Ascending aorta (tissue), 2 donors: ENCODE data around the gene VSTM4. TPM values are rescaled to one million over a fixed set of nuclear protein-coding genes. Genes with fewer than 3 reads are reported as not detected.

Source experiments
- DNase-seq, 2 donors: peaks; one replicate each; pipeline ENCODE4 v3.0.0-alpha.2; 2019; ENCODE audit warnings: low spot score in 2 of 2
- H3K27ac ChIP-seq, 2 donors: fragments of 200-600 bp; sonication (generic); one replicate each; pipeline ENCODE4 v1.5.1; 2016 to 2017; ENCODE audit warnings: mild to moderate bottlenecking in 1 of 2
- H3K27me3 ChIP-seq: fragments of 200-600 bp; sonication (generic); one replicate; pipeline ENCODE4 v1.5.1; 2017
- H3K36me3 ChIP-seq, 2 donors: fragments of 200-600 bp; sonication (generic); one replicate each; pipeline ENCODE4 v1.5.1; 2016
- H3K4me1 ChIP-seq, 2 donors: fragments of 200-600 bp; sonication (generic); one replicate each; pipeline ENCODE4 v1.5.1; 2016 to 2017; ENCODE audit warnings: mild to moderate bottlenecking in 1 of 2
- H3K4me3 ChIP-seq, 2 donors: fragments of 200-600 bp; sonication (generic); one replicate each; pipeline ENCODE4 v1.5.1; 2016 to 2017; ENCODE audit warnings: mild to moderate bottlenecking in 1 of 2
- H3K9me3 ChIP-seq, 2 donors: fragments of 200-600 bp; sonication (generic); one replicate each; pipeline ENCODE4 v1.5.1; 2016
- CTCF ChIP-seq, 3 experiments: fragments of 200-600 bp in 2 of 3; fragments of 450-650 bp in 1 of 3; sonication (generic) in 2 of 3; IDR thresholded peaks; one replicate each; pipeline ENCODE4 v1.5.1; 2016 to 2019; ENCODE audit warnings: antibody characterized with exemption in 3 of 3, mild to moderate bottlenecking in 1 of 3, moderate library complexity in 1 of 3
- intact Hi-C: fragments of 100-400 bp; cut with DNase I; formaldehyde crosslinking; loops from one replicate; pipeline ENCODE4 v1.15.1; 2023
- total RNA-seq: library from RNA; depleted of rRNA; stranded (reverse); fragments of >200 nt; gene quantifications from one replicate; pipeline ENCODE4 v1.1.0, GENCODE V29; 2016

The VSTM4 gene
- total RNA-seq, 1 donor from 2014 or later = 17.7 TPM

- Histone ChIP-seq H3K27ac (peak overlapping the region; percentile 73 to 81), H3K27me3 (no peaks in the 10 kb centered on the region), H3K4me1 (peaks cover 26 to 86% of the 10 kb centered on the region in 2 donors), H3K4me3 (peak overlapping the region in 1 of 2 donors; percentile 41), H3K36me3 (no peaks in the 10 kb centered on the region), H3K9me3 (no peaks in the 10 kb centered on the region)
- DNase-seq = no peak
- TF ChIP-seq CTCF (IDR thresholded peaks at IDR 0.05) = no peak
- intact Hi-C loops = loop anchor here (5.0 to 10.0 kb wide), 2 partner anchors 423 to 804 kb away; partner anchors contain the start of genes ERCC6 and MAPK8
These were observed 4.0 kb downstream of the VSTM4 start for GRCh38 chr10:49111320-49111698.

- H3K4me3 ChIP-seq = peak overlapping the region in 1 of 2 donors; percentile 41
- H3K36me3 ChIP-seq = no peaks in the 10 kb centered on the region
- peak overlapping the region; percentile 73 to 81 for H3K27ac ChIP-seq
- no peak for TF ChIP-seq CTCF (IDR thresholded peaks at IDR 0.05)
- H3K9me3 ChIP-seq = no peaks in the 10 kb centered on the region
- H3K27me3 ChIP-seq = no peaks in the 10 kb centered on the region
- H3K4me1 ChIP-seq = peaks cover 26 to 85% of the 10 kb centered on the region in 2 donors
- DNase-seq = no peak
- intact Hi-C loops = loop anchor here (5.0 to 10.0 kb wide), 2 partner anchors 424 to 804 kb away; partner anchors contain the start of genes ERCC6 and MAPK8
These were observed 4.5 kb downstream of the VSTM4 start for GRCh38 chr10:49110684-49111319.

GRCh38 chr10:49109669-49110340 is 5.5 kb downstream of the VSTM4 start:
- Histone ChIP-seq H3K9me3 (no peaks in the 10 kb centered on the region), H3K27me3 (no peaks in the 10 kb centered on the region), H3K27ac (peak overlapping the region; percentile 73 to 81), H3K4me1 (peaks cover 29 to 91% of the 10 kb centered on the region in 2 donors), H3K36me3 (no peaks in the 10 kb centered on the region), H3K4me3 (peak overlapping the region in 1 of 2 donors; percentile 41)
- DNase-seq = peak in 1 of 2 donors; percentile 75
- TF ChIP-seq CTCF (IDR thresholded peaks at IDR 0.05) = no peak
- intact Hi-C loops = loop anchor here (5.0 to 10.0 kb wide), 2 partner anchors 425 to 803 kb away; partner anchors contain the start of genes ERCC6 and MAPK8

GRCh38 chr10:49108656-49109055 is 6.7 kb downstream of the VSTM4 start:
- Histone ChIP-seq H3K4me1 (peaks cover 33 to 90% of the 10 kb centered on the region in 2 donors), H3K27ac (peak overlapping the region; percentile 73 to 81), H3K36me3 (no peaks in the 10 kb centered on the region), H3K9me3 (no peaks in the 10 kb centered on the region), H3K4me3 (no peak overlapping the region), H3K27me3 (no peaks in the 10 kb centered on the region)
- DNase-seq = no peak
- no peak for TF ChIP-seq CTCF (IDR thresholded peaks at IDR 0.05)
- intact Hi-C loops = no loop called here

GRCh38 chr10:49107887-49108267 is 7.4 kb downstream of the VSTM4 start:
- peaks cover 33 to 85% of the 10 kb centered on the region in 2 donors for H3K4me1 ChIP-seq
- H3K27ac ChIP-seq = peak overlapping the region; percentile 73 to 81
- no peaks in the 10 kb centered on the region for H3K9me3 ChIP-seq

More at GRCh38 chr10:49107887-49108267, 7.4 kb downstream of the VSTM4 start:
- TF ChIP-seq CTCF (IDR thresholded peaks at IDR 0.05) = no peak
- no peak for DNase-seq
- Histone ChIP-seq H3K36me3 (no peaks in the 10 kb centered on the region), H3K27me3 (no peaks in the 10 kb centered on the region), H3K4me3 (no peak overlapping the region)
- intact Hi-C loops = no loop called here
